GM23338 (cell line): ENCODE results near the gene ZDHHC7.

Source experiments
- CREB1 ChIP-seq: fragments of 250-450 bp; sonication (Bioruptor Pico); IDR thresholded peaks from 2 replicates; pipeline ENCODE4 v1.5.0; 2020; ENCODE audit warnings: low read depth, mild to moderate bottlenecking, moderate library complexity
- CTCF ChIP-seq, 2 experiments: fragments of 200-600 bp in 1 of 2; sonication (generic) in 1 of 2; conservative IDR thresholded peaks; 2 replicates each; pipeline versions ENCODE4 v1.5.1 to v1.6.1; 2016 to 2017; ENCODE audit warnings: antibody characterized with exemption in 2 of 2, low read depth in 2 of 2, mild to moderate bottlenecking in 2 of 2, moderate library complexity in 1 of 2
- ETS1 ChIP-seq: IDR thresholded peaks from 2 replicates; pipeline ENCODE4 v1.6.1; 2016; ENCODE audit warnings: antibody characterized with exemption
- EZH2 ChIP-seq: fragments of 200-600 bp; sonication (generic); IDR thresholded peaks from one replicate; pipeline ENCODE4 v1.8.0; 2017; ENCODE audit warnings: antibody characterized with exemption, mild to moderate bottlenecking, low read depth; ENCODE audit not compliant: unreplicated experiment
- EZH2phosphoT487 ChIP-seq: fragments of 200-600 bp; sonication (generic); IDR thresholded peaks from one replicate; pipeline ENCODE4 v1.8.1; 2018; ENCODE audit warnings: antibody characterized with exemption; ENCODE audit not compliant: unreplicated experiment
- JUNB ChIP-seq: IDR thresholded peaks from one replicate; pipeline ENCODE4 v1.6.1; 2016; ENCODE audit warnings: antibody characterized with exemption; ENCODE audit not compliant: unreplicated experiment
- NANOG ChIP-seq: IDR thresholded peaks from 2 replicates; pipeline ENCODE4 v1.6.1; 2016; ENCODE audit warnings: antibody characterized with exemption, borderline replicate concordance
- POLR2AphosphoS5 ChIP-seq: IDR thresholded peaks from 2 replicates; pipeline ENCODE4 v1.6.1; 2016; ENCODE audit warnings: antibody characterized with exemption, low read depth
- STAT1 ChIP-seq: IDR thresholded peaks from one replicate; pipeline ENCODE4 v1.6.1; 2016; ENCODE audit warnings: antibody characterized with exemption; ENCODE audit not compliant: unreplicated experiment
- ZNF114 ChIP-seq: fragments of 250-450 bp; sonication (Bioruptor Pico); IDR thresholded peaks from 2 replicates; pipeline ENCODE4 v1.5.0; 2020; ENCODE audit warnings: mild to moderate bottlenecking, moderate library complexity
- ZNF462 ChIP-seq: fragments of 250-450 bp; sonication (Bioruptor Pico); IDR thresholded peaks from 2 replicates; pipeline ENCODE4 v1.5.0; 2020; ENCODE audit warnings: mild to moderate bottlenecking, moderate library complexity
- TF ChIP-seq, protein P1 (sequence below): IDR thresholded peaks from one replicate; pipeline ENCODE4 v1.6.1; 2018; ENCODE audit warnings: antibody characterized with exemption; ENCODE audit not compliant: unreplicated experiment

GRCh38 chr16:84986879-84987278, 24.5 kb downstream of the ZDHHC7 start:
- TF ChIP-seq CTCF (conservative IDR thresholded peaks at IDR 0.05; ENCODE audit: low read depth in 2 of 2) (no peak), EZH2 (no peak), POLR2AphosphoS5 (no peak), CREB1 (CRISPR knock-in tag) (no peak), EZH2phosphoT487 (no peak), JUNB (no peak), ZNF462 (CRISPR knock-in tag) (no peak), ZNF114 (CRISPR knock-in tag) (no peak), STAT1 (no peak), ETS1 (no peak), NANOG (no peak)
- TF ChIP-seq, protein P1, sequence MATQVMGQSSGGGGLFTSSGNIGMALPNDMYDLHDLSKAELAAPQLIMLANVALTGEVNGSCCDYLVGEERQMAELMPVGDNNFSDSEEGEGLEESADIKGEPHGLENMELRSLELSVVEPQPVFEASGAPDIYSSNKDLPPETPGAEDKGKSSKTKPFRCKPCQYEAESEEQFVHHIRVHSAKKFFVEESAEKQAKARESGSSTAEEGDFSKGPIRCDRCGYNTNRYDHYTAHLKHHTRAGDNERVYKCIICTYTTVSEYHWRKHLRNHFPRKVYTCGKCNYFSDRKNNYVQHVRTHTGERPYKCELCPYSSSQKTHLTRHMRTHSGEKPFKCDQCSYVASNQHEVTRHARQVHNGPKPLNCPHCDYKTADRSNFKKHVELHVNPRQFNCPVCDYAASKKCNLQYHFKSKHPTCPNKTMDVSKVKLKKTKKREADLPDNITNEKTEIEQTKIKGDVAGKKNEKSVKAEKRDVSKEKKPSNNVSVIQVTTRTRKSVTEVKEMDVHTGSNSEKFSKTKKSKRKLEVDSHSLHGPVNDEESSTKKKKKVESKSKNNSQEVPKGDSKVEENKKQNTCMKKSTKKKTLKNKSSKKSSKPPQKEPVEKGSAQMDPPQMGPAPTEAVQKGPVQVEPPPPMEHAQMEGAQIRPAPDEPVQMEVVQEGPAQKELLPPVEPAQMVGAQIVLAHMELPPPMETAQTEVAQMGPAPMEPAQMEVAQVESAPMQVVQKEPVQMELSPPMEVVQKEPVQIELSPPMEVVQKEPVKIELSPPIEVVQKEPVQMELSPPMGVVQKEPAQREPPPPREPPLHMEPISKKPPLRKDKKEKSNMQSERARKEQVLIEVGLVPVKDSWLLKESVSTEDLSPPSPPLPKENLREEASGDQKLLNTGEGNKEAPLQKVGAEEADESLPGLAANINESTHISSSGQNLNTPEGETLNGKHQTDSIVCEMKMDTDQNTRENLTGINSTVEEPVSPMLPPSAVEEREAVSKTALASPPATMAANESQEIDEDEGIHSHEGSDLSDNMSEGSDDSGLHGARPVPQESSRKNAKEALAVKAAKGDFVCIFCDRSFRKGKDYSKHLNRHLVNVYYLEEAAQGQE: no peak
